Measurements from ENCODE around the gene FXR2.
A peak's percentile ranks its signal among the peaks of the same experiment; 100 is the strongest.

The FXR2 gene

GRCh38 chr17:7573324-7574080 lies 41.2 kb downstream of the FXR2 start:
- DNase-seq (ENCODE audit: low read depth in 2 of 2): peak; percentile 87

- peak; percentile 99 for DNase-seq (ENCODE audit: low read depth in 2 of 2)
Observed at GRCh38 chr17:7572588-7573323, 41.9 kb downstream of the FXR2 start.

GRCh38 chr17:7572338-7572587 lies 42.4 kb downstream of the FXR2 start:
- DNase-seq (ENCODE audit: low read depth in 2 of 2): no peak

- DNase-seq (ENCODE audit: low read depth in 2 of 2): no peak
Observed at GRCh38 chr17:7570351-7570750, 44.3 kb downstream of the FXR2 start.

GRCh38 chr17:7569571-7569970 lies 45.1 kb downstream of the FXR2 start:
- no peak for DNase-seq (ENCODE audit: low read depth in 2 of 2)

GRCh38 chr17:7563115-7563869 lies 51.4 kb downstream of the FXR2 start:
- no peak for DNase-seq (ENCODE audit: low read depth in 2 of 2)

GRCh38 chr17:7562208-7562605 lies 52.5 kb downstream of the FXR2 start:
- DNase-seq (ENCODE audit: low read depth in 2 of 2): no peak

GRCh38 chr17:7561589-7562207 lies 53.0 kb downstream of the FXR2 start, which contains the start of gene SENP3:
SENP3 (plus strand) TSS chr17:7561919; CDS start chr17:7563077, 1,158 bp downstream.
- DNase-seq (ENCODE audit: low read depth in 2 of 2): peak; percentile 69 to 77

GRCh38 chr17:7561028-7561575 lies 53.6 kb downstream of the FXR2 start:
- DNase-seq (ENCODE audit: low read depth in 2 of 2): peak; percentile 51 to 60

- no peak for DNase-seq (ENCODE audit: low read depth in 2 of 2)
Observed at GRCh38 chr17:7560172-7561027, 54.3 kb downstream of the FXR2 start.

- no peak for DNase-seq (ENCODE audit: low read depth in 2 of 2)
Observed at GRCh38 chr17:7559320-7560171, 55.2 kb downstream of the FXR2 start.

GRCh38 chr17:7558544-7559319 lies 56.0 kb downstream of the FXR2 start, which contains the start of gene TNFSF13:
TNFSF13 (plus strand) TSS chr17:7558750; CDS start chr17:7559040, 290 bp downstream.
- no peak for DNase-seq (ENCODE audit: low read depth in 2 of 2)

- no peak for DNase-seq (ENCODE audit: low read depth in 2 of 2)
Observed at GRCh38 chr17:7557775-7558543, 56.7 kb downstream of the FXR2 start.

GRCh38 chr17:7557147-7557764 lies 57.4 kb downstream of the FXR2 start:
- no peak for DNase-seq (ENCODE audit: low read depth in 2 of 2)

- DNase-seq (ENCODE audit: low read depth in 2 of 2): no peak
Observed at GRCh38 chr17:7556627-7557026, 58.1 kb downstream of the FXR2 start.

GRCh38 chr17:7555320-7555948 lies 59.3 kb downstream of the FXR2 start:
- no peak for DNase-seq (ENCODE audit: low read depth in 2 of 2)

- no peak for DNase-seq (ENCODE audit: low read depth in 2 of 2)
Observed at GRCh38 chr17:7553356-7553755, 61.3 kb downstream of the FXR2 start.

All from fibroblast of skin of left quadriceps (primary cell).